ENCODE results near the gene ICAM2.

Gene ICAM2

GRCh38 chr17:64024215-64024654 lies 3.8 kb upstream of the ICAM2 start:
- TF ChIP-seq, protein P1, sequence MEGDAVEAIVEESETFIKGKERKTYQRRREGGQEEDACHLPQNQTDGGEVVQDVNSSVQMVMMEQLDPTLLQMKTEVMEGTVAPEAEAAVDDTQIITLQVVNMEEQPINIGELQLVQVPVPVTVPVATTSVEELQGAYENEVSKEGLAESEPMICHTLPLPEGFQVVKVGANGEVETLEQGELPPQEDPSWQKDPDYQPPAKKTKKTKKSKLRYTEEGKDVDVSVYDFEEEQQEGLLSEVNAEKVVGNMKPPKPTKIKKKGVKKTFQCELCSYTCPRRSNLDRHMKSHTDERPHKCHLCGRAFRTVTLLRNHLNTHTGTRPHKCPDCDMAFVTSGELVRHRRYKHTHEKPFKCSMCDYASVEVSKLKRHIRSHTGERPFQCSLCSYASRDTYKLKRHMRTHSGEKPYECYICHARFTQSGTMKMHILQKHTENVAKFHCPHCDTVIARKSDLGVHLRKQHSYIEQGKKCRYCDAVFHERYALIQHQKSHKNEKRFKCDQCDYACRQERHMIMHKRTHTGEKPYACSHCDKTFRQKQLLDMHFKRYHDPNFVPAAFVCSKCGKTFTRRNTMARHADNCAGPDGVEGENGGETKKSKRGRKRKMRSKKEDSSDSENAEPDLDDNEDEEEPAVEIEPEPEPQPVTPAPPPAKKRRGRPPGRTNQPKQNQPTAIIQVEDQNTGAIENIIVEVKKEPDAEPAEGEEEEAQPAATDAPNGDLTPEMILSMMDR (IDR thresholded peaks at IDR 0.05; ENCODE audit: borderline replicate concordance, insufficient read depth, low read depth, low read length): no peak

GRCh38 chr17:64022611-64023063 lies 2.2 kb upstream of the ICAM2 start:
- H3K4me3 ChIP-seq (ENCODE audit: low read depth, low read length): no peak overlapping the region
- TF ChIP-seq, protein P1 (IDR thresholded peaks at IDR 0.05; ENCODE audit: borderline replicate concordance, insufficient read depth, low read depth, low read length): no peak

More at GRCh38 chr17:64024215-64024654, 3.8 kb upstream of the ICAM2 start:
- H3K4me3 ChIP-seq (ENCODE audit: low read depth, low read length): no peak overlapping the region

DNA sequence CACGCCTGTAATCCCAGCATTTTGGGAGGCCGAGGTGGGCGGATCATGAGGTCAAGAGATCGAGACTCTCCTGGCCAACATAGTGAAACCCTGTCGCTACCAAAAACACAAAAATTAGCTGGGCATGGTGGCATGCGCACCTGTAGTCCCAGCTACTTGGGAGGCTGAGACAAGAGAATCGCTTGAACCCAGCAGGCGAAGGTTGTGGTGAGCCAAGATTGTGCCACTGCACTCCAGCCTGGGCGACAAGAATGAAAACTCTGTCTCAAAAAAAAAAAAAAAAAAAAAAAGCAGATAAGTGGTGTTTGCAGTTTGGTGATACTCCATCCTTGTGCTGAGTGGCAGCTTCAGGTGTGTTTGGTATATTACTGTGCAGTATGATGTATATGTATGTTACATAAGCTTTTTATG lies 877 bp downstream of the ICAM2 start:
- H3K4me3 ChIP-seq (ENCODE audit: low read depth, low read length): peak overlapping the region; percentile 52

DNA sequence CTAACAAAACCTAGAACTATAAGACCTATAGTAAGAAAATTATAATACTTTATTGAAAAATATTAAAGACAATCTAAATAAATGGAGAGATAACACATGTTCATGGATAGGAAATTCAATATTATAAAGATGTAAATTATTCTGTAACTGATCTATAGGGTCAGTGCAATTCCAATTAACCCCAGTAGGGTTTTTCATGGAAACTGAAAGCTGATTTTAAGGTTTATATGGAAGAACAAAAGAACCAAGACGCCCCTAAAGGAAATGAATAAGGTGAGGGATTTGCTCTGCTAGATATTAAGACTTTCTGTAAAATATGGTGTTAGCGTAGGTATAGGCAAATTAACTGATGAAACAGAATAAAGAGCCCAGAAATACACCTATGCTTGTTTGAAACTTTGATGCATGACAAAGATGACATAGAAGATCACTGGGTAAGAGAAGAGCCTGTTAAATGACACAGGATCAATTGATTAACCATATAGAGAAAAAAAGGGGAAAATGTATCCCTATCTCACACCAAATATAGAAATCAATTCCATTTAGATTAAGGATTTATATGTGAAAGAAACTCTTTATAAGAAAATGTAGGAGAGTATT lies 3.0 kb downstream of the ICAM2 start:
- TF ChIP-seq, protein P1 (IDR thresholded peaks at IDR 0.05; ENCODE audit: borderline replicate concordance, insufficient read depth, low read depth, low read length): 0 out of 2 replicates have a peak, but pooled peaks have one; percentile 3
- H3K4me3 ChIP-seq (ENCODE audit: low read depth, low read length): no peak overlapping the region

- no peak overlapping the region for H3K4me3 ChIP-seq (ENCODE audit: low read depth, low read length)
- TF ChIP-seq, protein P1 (IDR thresholded peaks at IDR 0.05; ENCODE audit: borderline replicate concordance, insufficient read depth, low read depth, low read length): no peak
Observed at GRCh38 chr17:64016974-64017373, 3.5 kb downstream of the ICAM2 start.

DNA sequence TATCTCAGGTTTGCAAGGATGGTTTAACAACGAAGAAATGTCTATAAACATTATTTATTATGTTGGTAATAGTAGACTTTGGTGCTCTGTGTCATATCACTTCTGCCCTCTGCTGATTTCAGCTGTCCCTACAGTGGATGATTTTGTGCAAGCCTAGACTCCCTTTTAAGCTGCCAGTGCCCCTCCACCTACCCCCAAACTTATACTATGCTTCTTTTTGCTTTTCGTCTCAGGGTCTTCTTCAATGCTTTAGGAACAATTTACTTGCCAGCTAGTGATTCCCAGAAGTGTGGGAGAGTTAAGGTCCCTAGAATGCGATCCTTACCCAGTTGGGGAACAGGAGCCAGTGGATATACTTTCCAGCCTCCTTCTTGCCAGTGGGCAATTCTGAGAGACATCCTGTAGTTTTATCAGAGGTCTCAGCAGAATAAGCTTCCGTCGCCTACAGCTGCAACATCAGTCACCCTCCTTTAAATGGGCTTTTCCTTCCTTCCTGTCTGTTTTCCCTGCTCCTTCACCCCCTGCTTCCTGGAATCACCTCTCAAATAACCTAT lies 4.1 kb downstream of the ICAM2 start:
- H3K4me3 ChIP-seq (ENCODE audit: low read depth, low read length): peak overlapping the region; percentile 2

DNA sequence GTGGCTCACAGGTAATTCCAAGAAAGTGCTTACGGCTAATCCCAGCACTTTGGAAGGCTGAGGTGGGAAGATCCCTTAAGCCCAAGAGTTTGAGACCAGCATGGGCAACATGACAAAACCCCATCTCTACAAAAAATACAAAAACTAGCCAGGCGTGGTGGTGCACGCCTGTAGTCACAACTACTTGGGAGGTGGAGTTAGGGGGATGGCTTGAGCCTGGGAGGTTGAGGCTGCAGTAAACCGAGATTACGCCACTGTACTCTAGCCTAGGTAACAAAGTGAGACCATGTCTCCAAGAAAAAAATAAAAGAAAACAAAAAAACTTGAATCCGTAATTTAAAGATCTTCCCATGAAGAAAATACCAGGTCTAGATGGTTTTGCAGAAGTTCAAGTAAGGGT lies 5.0 kb downstream of the ICAM2 start:
- H3K4me3 ChIP-seq (ENCODE audit: low read depth, low read length): no peak overlapping the region
- TF ChIP-seq, protein P1 (IDR thresholded peaks at IDR 0.05; ENCODE audit: borderline replicate concordance, insufficient read depth, low read depth, low read length): no peak

More for the DNA sequence above, 4.1 kb downstream of the ICAM2 start:
- TF ChIP-seq, protein P1 (IDR thresholded peaks at IDR 0.05; ENCODE audit: borderline replicate concordance, insufficient read depth, low read depth, low read length): no peak

All from GM12875 (cell line).